H9 (cell line): ENCODE measurements around the gene HSPA1L. TPM values are rescaled to one million over a fixed set of nuclear protein-coding genes. Genes with fewer than 3 reads are reported as not detected.

Experiments
- DNase-seq: peaks from one replicate; pipeline ENCODE4 v3.0.0-alpha.2; 2017
- H2AFZ ChIP-seq: one replicate; pipeline ENCODE4 v1.6.1; 2013; ENCODE audit warnings: mild to moderate bottlenecking, low read length, control low read depth, moderate library complexity
- H2AK5ac ChIP-seq: 2 replicates; pipeline ENCODE4 v1.6.1; 2013; ENCODE audit warnings: low read length, control low read depth, mixed read lengths; ENCODE audit not compliant: insufficient read length
- H2BK120ac ChIP-seq: one replicate; pipeline ENCODE4 v1.6.1; 2013; ENCODE audit warnings: low read depth, mild to moderate bottlenecking, low read length, control low read depth, inconsistent platforms; ENCODE audit not compliant: poor library complexity, severe bottlenecking
- H2BK12ac ChIP-seq: 2 replicates; pipeline ENCODE4 v1.6.1; 2013; ENCODE audit warnings: low read length, control low read depth, mixed read lengths, low read depth; ENCODE audit not compliant: insufficient read length
- H2BK15ac ChIP-seq: 2 replicates; pipeline ENCODE4 v1.6.1; 2013; ENCODE audit warnings: low read depth, low read length, control low read depth
- H2BK20ac ChIP-seq: one replicate; pipeline ENCODE4 v1.6.1; 2013; ENCODE audit warnings: low read depth, mild to moderate bottlenecking, low read length, control low read depth, inconsistent platforms; ENCODE audit not compliant: poor library complexity, severe bottlenecking
- H2BK5ac ChIP-seq: 2 replicates; pipeline ENCODE4 v1.6.1; 2013; ENCODE audit warnings: low read length, control low read depth, mixed read lengths; ENCODE audit not compliant: insufficient read length
- H3K14ac ChIP-seq: 2 replicates; pipeline ENCODE4 v1.6.1; 2013; ENCODE audit warnings: low read length, control low read depth; ENCODE audit not compliant: insufficient read depth
- H3K18ac ChIP-seq: 2 replicates; pipeline ENCODE4 v1.6.1; 2013; ENCODE audit warnings: low read depth, mild to moderate bottlenecking, mixed read lengths, low read length, control low read depth; ENCODE audit not compliant: insufficient read length
- H3K23ac ChIP-seq: 2 replicates; pipeline ENCODE4 v1.6.1; 2013; ENCODE audit warnings: low read length, control low read depth, mixed read lengths, low read depth; ENCODE audit not compliant: insufficient read length
- H3K23me2 ChIP-seq: 2 replicates; pipeline ENCODE4 v1.6.1; 2013; ENCODE audit warnings: low read depth, mild to moderate bottlenecking, mixed read lengths, low read length, control low read depth; ENCODE audit not compliant: insufficient read length, poor library complexity, severe bottlenecking
- H3K27ac ChIP-seq: 2 replicates; pipeline ENCODE4 v1.5.1; 2013; ENCODE audit warnings: low read length, control low read depth, mixed read lengths, low read depth; ENCODE audit not compliant: insufficient read length
- H3K27me3 ChIP-seq: 2 replicates; pipeline ENCODE4 v1.6.1; 2013; ENCODE audit warnings: low read length, control low read depth, inconsistent platforms; ENCODE audit not compliant: insufficient read depth
- H3K4ac ChIP-seq: 2 replicates; pipeline ENCODE4 v1.6.1; 2013; ENCODE audit warnings: low read depth, mild to moderate bottlenecking, control low read depth, inconsistent platforms, low read length, moderate library complexity
- H3K4me1 ChIP-seq: 2 replicates; pipeline ENCODE4 v1.6.1; 2013; ENCODE audit warnings: low read length, control low read depth, inconsistent platforms; ENCODE audit not compliant: insufficient read depth
- H3K4me2 ChIP-seq: 2 replicates; pipeline ENCODE4 v1.6.1; 2013; ENCODE audit warnings: low read length, control low read depth, mixed read lengths; ENCODE audit not compliant: insufficient read length, insufficient read depth
- H3K56ac ChIP-seq: 2 replicates; pipeline ENCODE4 v1.6.1; 2013; ENCODE audit warnings: low read depth, mild to moderate bottlenecking, mixed read lengths, low read length, control low read depth; ENCODE audit not compliant: insufficient read length
- H3K79me1 ChIP-seq: 2 replicates; pipeline ENCODE4 v1.6.1; 2013; ENCODE audit warnings: low read depth, mild to moderate bottlenecking, moderate library complexity, low read length, control low read depth, inconsistent platforms; ENCODE audit not compliant: insufficient read depth, poor library complexity, severe bottlenecking
- H3K79me2 ChIP-seq: 2 replicates; pipeline ENCODE4 v1.6.1; 2013; ENCODE audit warnings: low read length, control low read depth, inconsistent platforms; ENCODE audit not compliant: insufficient read depth
- H3K9ac ChIP-seq: 2 replicates; pipeline ENCODE4 v1.6.1; 2013; ENCODE audit warnings: low read length, control low read depth, mixed read lengths; ENCODE audit not compliant: insufficient read length; ENCODE audit errors: extremely low read depth
- H3K9me3 ChIP-seq: one replicate; pipeline ENCODE4 v1.6.1; 2013; ENCODE audit warnings: low read depth, low read length, inconsistent platforms; ENCODE audit not compliant: control insufficient read depth
- H3T11ph ChIP-seq: one replicate; pipeline ENCODE4 v1.6.1; 2013; ENCODE audit warnings: mild to moderate bottlenecking, low read length, control low read depth, inconsistent platforms
- H4K20me1 ChIP-seq: one replicate; pipeline ENCODE4 v1.6.1; 2013; ENCODE audit not compliant: control insufficient read depth, insufficient read length, insufficient read depth
- H4K5ac ChIP-seq: 2 replicates; pipeline ENCODE4 v1.6.1; 2013; ENCODE audit warnings: low read depth, mild to moderate bottlenecking, mixed read lengths, low read length, control low read depth; ENCODE audit not compliant: insufficient read length
- H4K8ac ChIP-seq: replicated peaks from 2 replicates; pipeline ENCODE4 v1.6.1; 2013; ENCODE audit warnings: low read length, control low read depth, mixed read lengths, low read depth; ENCODE audit not compliant: insufficient read length
- H4K91ac ChIP-seq: 2 replicates; pipeline ENCODE4 v1.6.1; 2013; ENCODE audit warnings: low read depth, mild to moderate bottlenecking, moderate library complexity, mixed read lengths, low read length, control low read depth; ENCODE audit not compliant: insufficient read length
- H3K27ac Mint-ChIP-seq, 3 experiments: 2 replicates in 2 of 3; 3 replicates in 1 of 3; pipeline ENCODE4 v1.8.0; 2020 to 2021; ENCODE audit warnings: mixed read lengths in 3 of 3, mild to moderate bottlenecking in 1 of 3, moderate library complexity in 1 of 3
- H3K27me3 Mint-ChIP-seq: 2 replicates; pipeline ENCODE4 v1.8.0; 2021; ENCODE audit warnings: low read depth, mild to moderate bottlenecking, moderate library complexity, mixed read lengths
- H3K36me3 Mint-ChIP-seq, 3 experiments: 2 replicates in 2 of 3; 3 replicates in 1 of 3; pipeline ENCODE4 v1.8.0; 2020 to 2021; ENCODE audit warnings: low read depth in 3 of 3, mixed read lengths in 3 of 3; ENCODE audit not compliant: insufficient read depth in 1 of 3
- H3K4me1 Mint-ChIP-seq, 2 experiments: 2 replicates each; pipeline ENCODE4 v1.8.0; 2020; ENCODE audit warnings: mixed read lengths in 2 of 2
- H3K4me3 Mint-ChIP-seq, 2 experiments: 2 replicates in 1 of 2; 3 replicates in 1 of 2; pipeline ENCODE4 v1.8.0; 2020 to 2021; ENCODE audit warnings: mild to moderate bottlenecking in 2 of 2, mixed read lengths in 2 of 2, moderate library complexity in 1 of 2
- H3K9me3 Mint-ChIP-seq, 2 experiments: 2 replicates in 1 of 2; 3 replicates in 1 of 2; pipeline ENCODE4 v1.8.0; 2020; ENCODE audit warnings: mild to moderate bottlenecking in 2 of 2, mixed read lengths in 2 of 2, moderate library complexity in 1 of 2
- WGBS: extraction: QIAGEN DNeasy Blood & Tissue Kit; methylation state at CpG from one replicate; pipeline ENCODE4 v1.1.7; 2013; ENCODE audit warnings: missing lambda C conversion rate, low lambda C conversion rate, mixed read lengths; ENCODE audit not compliant: insufficient read length; ENCODE audit errors: extremely low coverage; 5-methylcytosine and 5-hydroxymethylcytosine counted together
- total RNA-seq: library from RNA; stranded (reverse); gene quantifications from 2 replicates; pipeline ENCODE4 v1.2.1, GENCODE V29; 2021
- TF ChIP-seq, protein P1 (sequence below): fragments of 200-600 bp; sonication (generic); conservative IDR thresholded peaks from 3 replicates; pipeline ENCODE4 v1.8.0; 2021; ENCODE audit warnings: antibody characterized with exemption, mild to moderate bottlenecking

The HSPA1L gene
- total RNA-seq, 1 experiment from 2014 or later: 2.5 TPM

DNA sequence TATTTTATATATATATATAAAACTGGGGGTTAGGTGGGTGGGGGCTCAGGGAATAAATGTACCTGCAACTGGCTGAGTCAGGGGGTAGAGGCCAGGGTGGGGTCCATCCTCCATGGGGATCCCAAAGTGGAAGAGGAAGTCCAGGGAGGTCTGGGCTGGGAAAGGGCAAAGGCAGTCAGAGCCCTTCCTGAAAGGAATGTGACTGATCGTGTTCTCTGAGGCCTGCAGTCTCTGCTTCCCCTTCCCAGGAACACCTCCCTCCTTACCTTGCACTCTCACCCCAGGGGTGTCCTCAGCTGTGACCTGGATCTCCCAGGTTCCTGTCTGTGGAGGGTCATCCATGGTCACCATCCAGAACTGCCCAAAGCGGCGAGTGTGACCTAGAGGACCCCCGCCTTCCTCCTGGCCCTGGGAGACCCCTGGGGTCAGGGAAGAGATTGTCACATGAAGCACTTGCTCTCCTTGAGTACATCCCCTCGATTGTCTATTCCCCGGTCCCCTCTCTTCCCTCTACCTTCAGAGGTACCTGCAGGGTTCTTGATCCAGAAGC lies 47.9 kb downstream of the HSPA1L start:
- Histone ChIP-seq H2BK5ac (no peak overlapping the region), H3K23ac (no peak overlapping the region), H3K4ac (no peak overlapping the region), H4K20me1 (no peaks in the 10 kb centered on the region), H3K4me1 (no peaks in the 10 kb centered on the region), H3T11ph (no peak overlapping the region), H3K23me2 (no peaks in the 10 kb centered on the region), H2BK15ac (no peak overlapping the region), H3K27ac (no peak overlapping the region), H4K5ac (no peak overlapping the region), H2BK20ac (no peak overlapping the region), H3K9me3 (no peaks in the 10 kb centered on the region), H3K27me3 (no peaks in the 10 kb centered on the region), H3K4me2 (no peak overlapping the region), H3K56ac (no peak overlapping the region), H2BK120ac (no peak overlapping the region), H2AK5ac (no peak overlapping the region), H2BK12ac (no peak overlapping the region), H4K8ac (no peak overlapping the region), H3K9ac (no peak overlapping the region), H3K18ac (no peak overlapping the region), H2AFZ (no peak overlapping the region), H3K79me2 (no peaks in the 10 kb centered on the region), H3K79me1 (no peaks in the 10 kb centered on the region), H3K14ac (no peak overlapping the region; the same call in 1 of the 2 replicates), H4K91ac (no peak overlapping the region)
- DNase-seq: no peak
- Mint-ChIP-seq H3K27me3 (no peaks in the 10 kb centered on the region; the same call in 1 of the 2 replicates), H3K4me3 (no peak overlapping the region), H3K36me3 (peaks cover under 1 to 13% (median 7%) of the 10 kb centered on the region in 3 experiments; a peak in 4 of 7 replicates), H3K9me3 (no peaks in the 10 kb centered on the region; a peak in 1 of 5 replicates), H3K4me1 (peaks cover 25 to 27% of the 10 kb centered on the region in 2 experiments), H3K27ac (no peak overlapping the region)
- no CpG with 5 or more reads among the region's 6 CpGs for WGBS
- TF ChIP-seq, protein P1, sequence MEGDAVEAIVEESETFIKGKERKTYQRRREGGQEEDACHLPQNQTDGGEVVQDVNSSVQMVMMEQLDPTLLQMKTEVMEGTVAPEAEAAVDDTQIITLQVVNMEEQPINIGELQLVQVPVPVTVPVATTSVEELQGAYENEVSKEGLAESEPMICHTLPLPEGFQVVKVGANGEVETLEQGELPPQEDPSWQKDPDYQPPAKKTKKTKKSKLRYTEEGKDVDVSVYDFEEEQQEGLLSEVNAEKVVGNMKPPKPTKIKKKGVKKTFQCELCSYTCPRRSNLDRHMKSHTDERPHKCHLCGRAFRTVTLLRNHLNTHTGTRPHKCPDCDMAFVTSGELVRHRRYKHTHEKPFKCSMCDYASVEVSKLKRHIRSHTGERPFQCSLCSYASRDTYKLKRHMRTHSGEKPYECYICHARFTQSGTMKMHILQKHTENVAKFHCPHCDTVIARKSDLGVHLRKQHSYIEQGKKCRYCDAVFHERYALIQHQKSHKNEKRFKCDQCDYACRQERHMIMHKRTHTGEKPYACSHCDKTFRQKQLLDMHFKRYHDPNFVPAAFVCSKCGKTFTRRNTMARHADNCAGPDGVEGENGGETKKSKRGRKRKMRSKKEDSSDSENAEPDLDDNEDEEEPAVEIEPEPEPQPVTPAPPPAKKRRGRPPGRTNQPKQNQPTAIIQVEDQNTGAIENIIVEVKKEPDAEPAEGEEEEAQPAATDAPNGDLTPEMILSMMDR: no peak
